GM12873 (cell line): ENCODE measurements around the gene ARHGEF7.

Source experiments
- CTCF ChIP-seq: IDR thresholded peaks from 2 replicates; pipeline ENCODE4 v1.5.1; 2012; ENCODE audit warnings: low read depth, mild to moderate bottlenecking, moderate library complexity, low read length, control low read depth; ENCODE audit not compliant: insufficient read depth; ENCODE audit errors: missing control alignments

Gene ARHGEF7

GRCh38 chr13:111176421-111176820 is 61.3 kb downstream of the ARHGEF7 start:
- TF ChIP-seq CTCF: no peak

- TF ChIP-seq CTCF: no peak
Measured at GRCh38 chr13:111177081-111177711, 62.1 kb downstream of the ARHGEF7 start.

- no peak for TF ChIP-seq CTCF
Measured at GRCh38 chr13:111177921-111178320, 62.8 kb downstream of the ARHGEF7 start.

- no peak for TF ChIP-seq CTCF
Measured at GRCh38 chr13:111178402-111178801, 63.3 kb downstream of the ARHGEF7 start.

- no peak for TF ChIP-seq CTCF
Measured at GRCh38 chr13:111179908-111180760, 65.0 kb downstream of the ARHGEF7 start.

- no peak for TF ChIP-seq CTCF
Measured at GRCh38 chr13:111181977-111182376, 66.9 kb downstream of the ARHGEF7 start.

- TF ChIP-seq CTCF: no peak
Measured at GRCh38 chr13:111183087-111183645, 68.1 kb downstream of the ARHGEF7 start.
